Hypothalamus (tissue), 51 donors: ENCODE data around the gene C9orf50.

Source experiments
- DNase-seq, 51 donors: peaks; one replicate each; lab custom pipeline; 2025; lab: John Stamatoyannopoulos, UW

The C9orf50 gene

DNA sequence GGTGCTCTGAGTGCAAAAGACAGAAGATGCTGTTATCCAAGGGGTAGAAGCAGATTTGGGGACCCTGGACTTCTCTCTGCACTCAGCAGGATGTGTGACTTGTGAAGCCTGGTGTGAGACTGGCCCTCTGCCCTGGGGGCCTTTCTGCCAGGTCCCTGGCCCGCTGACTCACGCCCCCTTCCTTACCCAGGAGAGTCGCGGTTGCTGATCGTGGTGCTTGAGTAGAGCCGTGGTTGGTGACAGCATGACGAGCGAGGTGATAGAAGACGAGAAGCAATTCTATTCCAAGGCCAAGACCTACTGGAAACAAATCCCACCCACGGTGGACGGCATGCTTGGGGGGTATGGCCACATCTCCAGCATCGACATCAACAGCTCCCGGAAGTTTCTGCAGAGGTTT lies 11.6 kb upstream of the C9orf50 start:
- no peak for DNase-seq

- DNase-seq: peak in 1 of 51 donors; percentile 24
Observed at GRCh38 chr9:129631674-129632129, 10.8 kb upstream of the C9orf50 start.

- peak in 19 of 51 donors; percentile 20 to 58 (median 45) for DNase-seq
Observed at GRCh38 chr9:129630967-129631673, 10.2 kb upstream of the C9orf50 start.

DNA sequence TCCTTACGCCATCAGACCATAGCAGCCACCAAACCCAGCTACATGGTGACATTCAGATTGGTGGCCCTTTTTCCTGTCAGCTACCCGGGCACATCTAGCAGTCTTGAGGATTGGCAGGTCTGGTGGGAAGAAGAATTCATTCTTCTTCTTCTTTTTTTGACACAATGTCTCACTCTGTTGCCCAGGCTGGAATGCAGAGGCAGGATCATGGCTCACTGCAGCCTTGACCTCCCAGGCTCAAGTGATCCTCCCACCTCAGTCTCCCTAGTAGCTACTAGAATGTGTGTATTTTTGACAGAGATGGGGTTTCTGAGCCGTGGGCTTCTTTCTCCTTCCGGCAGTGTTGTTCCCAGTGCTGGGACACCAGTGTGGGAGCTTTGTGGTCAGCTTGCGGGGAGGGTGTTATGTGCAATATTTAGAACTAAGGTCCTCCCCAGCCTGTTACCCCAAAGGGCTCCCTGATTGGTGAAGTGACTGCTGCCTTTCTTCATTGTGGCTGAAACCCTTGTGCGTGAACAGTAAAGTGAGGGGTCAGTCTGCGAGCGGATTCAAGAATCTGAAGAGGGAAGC lies 8.4 kb upstream of the C9orf50 start:
- DNase-seq: no peak

- DNase-seq: no peak
Observed at GRCh38 chr9:129628709-129629108, 7.8 kb upstream of the C9orf50 start.

DNA sequence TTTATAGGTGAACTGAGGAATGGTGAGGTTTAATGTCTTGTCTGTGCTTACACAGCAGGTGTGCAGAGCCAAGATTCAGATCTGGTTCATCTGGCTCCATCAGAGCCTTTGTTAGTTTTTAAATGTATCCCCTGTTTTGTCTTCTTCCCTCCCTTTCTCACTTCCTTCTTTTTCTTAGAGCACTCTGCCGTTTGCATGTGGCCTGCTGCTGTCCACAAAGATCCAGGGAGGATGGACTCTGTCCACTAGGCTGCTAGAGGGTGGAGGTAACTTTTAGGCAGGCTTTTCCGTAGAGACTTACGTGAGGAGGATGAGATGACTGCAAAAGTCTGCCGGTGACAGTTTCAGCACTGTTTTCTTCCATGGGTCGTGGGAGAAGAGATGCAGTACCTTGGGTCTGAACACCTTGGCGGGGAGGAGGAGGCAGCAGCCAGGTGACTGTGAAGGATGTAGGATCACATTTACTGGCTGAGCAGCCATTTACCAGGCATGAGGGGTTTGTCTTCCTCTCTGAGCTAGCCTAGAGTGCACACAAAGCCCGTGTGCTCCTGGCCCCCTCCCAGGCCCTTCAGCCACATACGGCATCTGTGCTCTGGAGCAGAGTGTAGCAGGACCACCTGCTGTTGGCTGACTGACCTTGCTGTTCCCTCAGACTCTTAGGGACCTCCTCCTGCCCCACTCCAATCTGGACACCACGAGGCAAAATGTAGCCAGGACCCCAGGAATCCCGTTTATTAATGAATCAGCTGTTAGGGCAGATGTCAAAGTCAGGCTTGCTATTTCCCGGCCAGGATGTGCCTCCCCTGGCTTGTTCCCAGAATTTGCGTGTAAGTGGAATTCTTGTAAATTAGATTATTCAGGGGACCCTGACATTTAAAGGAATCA lies 6.9 kb upstream of the C9orf50 start:
- DNase-seq: no peak

DNA sequence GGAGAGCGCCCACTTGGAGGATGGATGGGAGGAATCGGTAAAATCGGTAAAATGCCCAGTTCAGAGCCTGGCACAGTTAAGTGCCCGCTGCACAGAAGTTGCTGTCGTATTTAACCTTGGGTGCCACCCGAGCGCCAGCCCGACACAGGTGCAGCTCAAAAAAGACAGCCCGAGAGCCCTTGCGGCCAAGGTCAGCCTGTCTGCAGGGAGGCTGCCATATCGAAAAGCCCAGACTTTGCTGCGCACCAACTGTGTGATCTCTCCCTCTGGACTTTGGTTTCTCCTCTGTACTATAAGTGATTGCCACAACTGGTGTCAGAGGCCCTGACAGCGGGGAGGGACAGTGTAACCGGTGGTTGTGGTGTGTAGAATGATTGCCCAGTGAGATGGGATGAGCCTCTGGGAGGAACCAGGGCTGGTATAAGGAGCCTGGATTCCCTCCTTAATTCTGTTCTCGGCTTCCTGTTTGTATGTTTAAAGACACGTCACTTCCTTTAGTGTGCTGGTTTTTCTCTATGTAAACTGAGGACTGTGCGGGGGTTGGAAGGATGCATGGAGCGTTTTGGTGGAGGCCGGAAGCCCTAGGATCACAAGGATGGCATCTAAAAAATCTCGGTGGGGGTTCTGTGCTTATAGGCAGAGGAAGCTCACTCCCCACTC lies 5.9 kb upstream of the C9orf50 start:
- DNase-seq: no peak

- peak; percentile 45 to 95 (median 86) for DNase-seq
Observed at GRCh38 chr9:129626079-129626624, 5.3 kb upstream of the C9orf50 start, which contains the start of gene NTMT1. TSS of gene NTMT1 (plus strand) at chr9:129626163. CDS start at chr9:129632704, 6,541 bp downstream.

DNA sequence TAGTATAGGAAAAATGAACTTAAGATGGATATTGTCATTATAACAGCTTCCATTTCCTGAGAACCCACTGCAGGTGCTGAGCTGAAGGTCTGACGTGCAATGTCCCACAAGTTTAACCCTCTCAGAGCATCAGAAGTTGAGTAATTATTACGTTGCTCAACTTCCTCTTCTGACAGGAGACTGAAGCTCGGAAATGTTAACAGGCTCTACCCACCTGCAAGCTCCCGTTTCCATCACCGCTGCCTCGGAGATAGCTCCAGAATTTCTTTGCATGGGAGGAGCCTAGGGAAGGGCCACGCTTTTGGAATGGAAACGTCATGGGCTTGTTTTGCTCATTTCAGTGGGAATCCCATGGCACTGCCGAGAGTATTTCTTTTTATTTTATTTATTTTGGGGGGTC lies 4.0 kb upstream of the C9orf50 start:
- DNase-seq: no peak

GRCh38 chr9:129624168-129624759 lies 3.4 kb upstream of the C9orf50 start:
- DNase-seq: peak in 23 of 51 donors; percentile 12 to 61 (median 33)

- no peak for DNase-seq
Observed at GRCh38 chr9:129623331-129623730, 2.4 kb upstream of the C9orf50 start.

GRCh38 chr9:129619787-129620668 lies 873 bp downstream of the C9orf50 start:
- peak in 6 of 51 donors; percentile 21 to 55 (median 44) for DNase-seq

- DNase-seq: peak in 1 of 51 donors; percentile 38
Observed at GRCh38 chr9:129617167-129617566, 3.7 kb downstream of the C9orf50 start.

- no peak for DNase-seq
Observed at GRCh38 chr9:129615407-129616285, 5.3 kb downstream of the C9orf50 start.

GRCh38 chr9:129614932-129615331 lies 6.0 kb downstream of the C9orf50 start:
- no peak for DNase-seq

DNA sequence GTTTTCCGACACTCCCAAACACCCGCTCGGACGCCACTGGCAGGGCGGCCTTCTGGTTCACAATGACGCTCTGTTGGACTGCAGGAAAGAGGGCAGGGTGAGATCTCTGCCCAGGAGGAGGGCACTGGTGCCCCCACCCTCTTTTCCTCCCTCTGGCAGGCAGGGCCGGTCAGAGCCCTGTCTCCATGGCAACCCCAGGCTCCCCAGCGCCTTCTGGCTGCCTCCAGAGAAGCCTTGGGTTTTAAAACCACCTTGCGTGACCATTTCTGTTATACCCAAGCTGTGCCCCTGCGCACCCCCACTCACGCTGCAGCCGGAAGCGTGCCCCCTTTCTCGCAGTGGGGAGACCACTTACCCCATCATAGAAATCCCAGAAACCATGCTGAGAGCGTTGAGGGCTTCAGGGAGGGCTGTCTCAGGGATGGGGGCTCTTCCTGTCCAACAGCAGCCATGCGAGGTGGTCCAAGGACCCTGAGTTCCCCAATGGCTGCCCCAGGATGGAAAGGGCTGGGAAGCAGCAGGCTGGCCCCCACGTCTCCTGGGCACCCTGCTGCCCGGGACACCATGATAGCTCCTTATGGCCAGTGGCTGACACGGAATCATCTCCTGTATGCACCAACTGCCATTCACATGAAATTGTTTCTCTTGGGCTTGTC lies 7.3 kb downstream of the C9orf50 start:
- DNase-seq: peak in 45 of 51 donors; percentile 22 to 95 (median 83)

DNA sequence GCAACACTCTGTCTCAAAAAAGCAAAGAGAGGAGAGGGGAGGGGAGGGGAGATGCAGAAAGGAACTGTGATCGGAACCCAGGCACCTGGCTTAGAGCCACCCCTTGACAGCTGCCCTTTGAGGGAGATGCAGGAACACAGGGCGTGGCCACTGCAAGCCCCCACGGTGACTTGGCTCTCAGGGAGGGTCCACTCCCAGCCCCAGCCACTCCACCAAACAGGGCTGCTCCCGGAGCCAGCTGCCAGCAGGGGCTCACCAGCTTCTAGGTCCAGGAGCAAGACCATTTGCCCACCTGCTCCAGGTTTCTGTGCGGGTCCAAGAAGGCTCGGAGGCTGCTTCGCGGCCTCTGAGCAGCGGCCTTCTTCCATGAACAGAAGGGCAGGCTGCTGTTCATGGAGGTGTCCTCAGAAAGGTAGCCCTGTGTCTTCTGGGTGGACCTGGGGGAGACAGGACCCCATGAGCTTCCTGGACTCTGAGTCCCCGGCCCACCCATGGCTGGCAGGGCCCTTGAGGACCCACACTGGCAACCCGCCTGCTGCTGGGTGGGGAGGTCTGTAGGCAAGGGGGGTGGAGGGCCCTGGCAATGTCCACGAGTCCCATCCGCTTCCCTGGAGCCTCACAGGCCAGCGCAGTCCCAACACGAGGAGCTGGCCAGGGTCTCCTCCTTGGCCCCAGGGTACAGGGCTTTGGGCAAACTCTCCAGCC lies 7.9 kb downstream of the C9orf50 start:
- DNase-seq: peak in 9 of 51 donors; percentile 23 to 79 (median 38)
